ENCODE measurements around the gene SH3BP2.

DNA sequence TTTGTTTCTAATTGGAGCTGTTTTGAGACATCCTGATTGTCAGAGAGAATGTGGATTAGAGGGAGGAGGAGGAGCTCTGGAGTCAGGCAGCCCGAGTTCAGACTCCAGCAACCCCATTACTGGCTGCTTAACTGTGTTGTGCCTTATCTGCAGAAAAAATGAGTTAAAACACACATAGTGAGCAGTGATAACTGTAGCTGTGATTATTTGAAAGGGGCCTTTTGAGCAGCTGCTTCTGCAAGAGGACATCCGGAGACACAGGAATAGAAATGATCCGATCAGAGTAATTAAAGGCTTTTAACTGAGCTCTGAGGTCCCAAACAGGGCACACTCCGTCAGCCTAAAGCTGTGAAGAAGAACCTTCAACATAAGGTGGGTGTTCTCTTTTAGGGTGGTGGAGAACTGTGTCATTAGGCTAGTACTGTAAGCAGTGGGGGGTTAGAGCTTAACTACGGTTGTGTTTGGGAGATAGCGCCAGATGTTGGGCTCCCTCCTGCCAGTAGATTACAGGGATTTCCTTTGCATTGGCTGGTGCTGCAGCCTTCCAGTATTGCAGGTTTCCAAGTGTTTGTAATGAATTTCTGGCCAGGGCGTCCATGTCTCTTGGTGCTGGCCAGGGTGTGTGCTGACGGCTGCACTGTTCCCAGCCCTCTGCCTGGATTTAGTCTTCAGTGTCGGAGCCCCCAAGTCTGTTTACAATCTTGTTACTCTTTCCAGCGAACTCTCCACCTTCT lies 75.0 kb downstream of the SH3BP2 start:
- TF ChIP-seq, protein P1, sequence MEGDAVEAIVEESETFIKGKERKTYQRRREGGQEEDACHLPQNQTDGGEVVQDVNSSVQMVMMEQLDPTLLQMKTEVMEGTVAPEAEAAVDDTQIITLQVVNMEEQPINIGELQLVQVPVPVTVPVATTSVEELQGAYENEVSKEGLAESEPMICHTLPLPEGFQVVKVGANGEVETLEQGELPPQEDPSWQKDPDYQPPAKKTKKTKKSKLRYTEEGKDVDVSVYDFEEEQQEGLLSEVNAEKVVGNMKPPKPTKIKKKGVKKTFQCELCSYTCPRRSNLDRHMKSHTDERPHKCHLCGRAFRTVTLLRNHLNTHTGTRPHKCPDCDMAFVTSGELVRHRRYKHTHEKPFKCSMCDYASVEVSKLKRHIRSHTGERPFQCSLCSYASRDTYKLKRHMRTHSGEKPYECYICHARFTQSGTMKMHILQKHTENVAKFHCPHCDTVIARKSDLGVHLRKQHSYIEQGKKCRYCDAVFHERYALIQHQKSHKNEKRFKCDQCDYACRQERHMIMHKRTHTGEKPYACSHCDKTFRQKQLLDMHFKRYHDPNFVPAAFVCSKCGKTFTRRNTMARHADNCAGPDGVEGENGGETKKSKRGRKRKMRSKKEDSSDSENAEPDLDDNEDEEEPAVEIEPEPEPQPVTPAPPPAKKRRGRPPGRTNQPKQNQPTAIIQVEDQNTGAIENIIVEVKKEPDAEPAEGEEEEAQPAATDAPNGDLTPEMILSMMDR (IDR thresholded peaks at IDR 0.05): no peak
- peak in 1 of 2 donors; percentile 50 for TF ChIP-seq POLR2AphosphoS5 (IDR thresholded peaks at IDR 0.05)
- peak in 1 of 4 donors; percentile 32 for TF ChIP-seq POLR2A (IDR thresholded peaks at IDR 0.05)
